Sigmoid colon (tissue), 7 donors: ENCODE results near the gene SEZ6L2. TPM values are rescaled to one million over a fixed set of nuclear protein-coding genes. Genes with fewer than 3 reads are reported as not detected.

Source experiments
- DNase-seq: peaks from one replicate; pipeline ENCODE4 v3.0.0-alpha.2; 2019
- H3K27ac ChIP-seq, 4 donors: fragments of 200-600 bp; sonication (generic); one replicate each; pipeline ENCODE4 v1.5.1; 2016 to 2019; ENCODE audit warnings: mild to moderate bottlenecking in 1 of 4
- H3K27me3 ChIP-seq, 3 donors: fragments of 200-600 bp; sonication (generic); one replicate each; pipeline ENCODE4 v1.5.1; 2019; ENCODE audit warnings: mild to moderate bottlenecking in 1 of 3
- H3K36me3 ChIP-seq, 4 donors: fragments of 200-600 bp; sonication (generic); one replicate each; pipeline ENCODE4 v1.5.1; 2016 to 2019
- H3K4me1 ChIP-seq, 4 donors: fragments of 200-600 bp; sonication (generic); one replicate each; pipeline ENCODE4 v1.5.1; 2017 to 2019
- H3K4me3 ChIP-seq, 4 donors: fragments of 200-600 bp; sonication (generic); one replicate each; pipeline ENCODE4 v1.5.1; 2017 to 2019; ENCODE audit warnings: mild to moderate bottlenecking in 2 of 4, moderate library complexity in 1 of 4
- H3K9me3 ChIP-seq, 4 donors: fragments of 200-600 bp in 3 of 4; sonication (generic) in 3 of 4; one replicate each; pipeline versions ENCODE4 v1.5.1 to v1.6.1; 2013 to 2019
- CTCF ChIP-seq, 4 experiments: fragments of 450-650 bp in 3 of 4; fragments of 200-600 bp in 1 of 4; IDR thresholded peaks; one replicate each; pipeline ENCODE4 v1.5.1; 2016 to 2019; ENCODE audit warnings: antibody characterized with exemption in 4 of 4, mild to moderate bottlenecking in 3 of 4, moderate library complexity in 2 of 4
- EP300 ChIP-seq, 4 donors: sonication (generic); formaldehyde crosslinking; IDR thresholded peaks; one replicate each; pipeline ENCODE4 v1.6.1; 2017; ENCODE audit warnings: antibody characterized with exemption in 4 of 4
- POLR2A ChIP-seq, 2 donors: fragments of 450-650 bp; IDR thresholded peaks; one replicate each; pipeline ENCODE4 v1.6.1; 2016; ENCODE audit warnings: antibody characterized with exemption in 2 of 2, mild to moderate bottlenecking in 2 of 2, moderate library complexity in 2 of 2
- POLR2AphosphoS5 ChIP-seq, 4 donors: sonication (generic); formaldehyde crosslinking; IDR thresholded peaks; one replicate each; pipeline ENCODE4 v1.6.1; 2017; ENCODE audit warnings: antibody characterized with exemption in 4 of 4
- WGBS, 2 donors: extraction: QIAGEN DNeasy Blood & Tissue Kit; methylation state at CpG; one replicate each; pipeline ENCODE4 v1.1.7; 2013; 5-methylcytosine and 5-hydroxymethylcytosine counted together
- intact Hi-C: fragments of 100-400 bp; cut with DNase I; formaldehyde crosslinking; loops from one replicate; pipeline ENCODE4 v1.15.1; 2023
- polyA plus RNA-seq, 3 donors: library from polyadenylated mRNA; stranded (reverse); fragments of 200-250 nt; gene quantifications; one replicate each; pipeline ENCODE4 v1.2.3, GENCODE V29; 2013
- total RNA-seq, 4 donors: library from RNA; depleted of rRNA; stranded (reverse); fragments of >200 nt; gene quantifications; one replicate each; pipeline ENCODE4 v1.1.0, GENCODE V29; 2016
- donor health status: healthy with polysubstance abuse.
- donor health status: Bipolar disorder and iron deficiency.
- donor health status: healthy.

Gene SEZ6L2
- total and polyA plus RNA-seq, 7 donors = 0.60 to 9.1 (median 1.6) TPM

DNA sequence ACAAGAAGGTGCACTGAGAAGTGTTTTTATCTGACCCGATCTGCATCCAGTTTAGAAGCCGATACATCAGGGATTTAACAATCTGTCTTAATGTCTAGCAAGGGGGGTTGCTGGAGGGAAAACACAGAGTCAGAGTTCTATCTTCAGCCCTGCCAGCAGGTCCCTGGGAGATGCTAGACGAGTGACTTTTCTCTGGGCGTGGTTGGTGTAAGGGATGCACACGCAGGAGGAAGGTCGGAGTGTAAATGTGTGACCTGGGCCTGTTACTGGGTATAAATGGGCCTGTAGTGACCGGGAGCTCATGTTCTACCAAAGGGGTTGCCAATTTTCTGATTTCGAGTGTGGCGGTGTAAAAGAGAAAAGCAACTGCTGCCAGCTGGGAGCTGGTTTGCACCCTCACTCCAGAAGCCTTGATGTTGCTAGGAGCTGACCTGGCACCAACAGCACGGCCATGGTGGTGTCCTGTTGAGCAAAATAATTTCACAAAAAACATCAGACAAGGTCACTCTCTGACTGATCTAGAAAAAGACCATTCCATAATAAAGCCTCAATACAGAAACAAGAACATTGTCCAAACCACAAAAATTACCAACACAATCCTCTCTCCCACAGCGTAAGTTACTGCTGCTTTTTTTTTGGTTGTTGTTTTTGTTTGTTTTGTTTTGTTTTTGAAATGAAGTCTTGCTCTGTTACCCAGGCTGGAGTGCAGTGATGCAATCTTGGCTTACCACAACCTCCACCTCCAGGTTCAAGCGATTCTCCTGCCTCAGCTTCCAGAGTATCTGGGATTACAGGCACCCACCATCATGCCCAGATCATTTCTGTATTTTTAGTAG is 27.9 kb upstream of the SEZ6L2 start:
- no peak for DNase-seq
- peak overlapping the region; percentile 85 to 91 (median 86) for H3K27ac ChIP-seq
- TF ChIP-seq POLR2AphosphoS5 (IDR thresholded peaks at IDR 0.05) (no peak), POLR2A (IDR thresholded peaks at IDR 0.05) (no peak), CTCF (IDR thresholded peaks at IDR 0.05) (no peak), EP300 (IDR thresholded peaks at IDR 0.05) (no peak)
- intact Hi-C loops = loop anchor here (2.0 to 5.0 kb wide), 2 partner anchors 34 to 70 kb away; partner anchors contain the start of genes HIRIP3 and INO80E
- 38 to 71% methylated on average over 12 of the region's 12 CpGs for WGBS, 2 donors
- H3K36me3 ChIP-seq = peaks cover 0 to 8% (median 6%) of the 10 kb centered on the region in 4 donors
- peak overlapping the region in 3 of 4 donors; percentile 87 to 99 (median 98) for H3K4me3 ChIP-seq
- H3K27me3 ChIP-seq = no peaks in the 10 kb centered on the region
- peaks cover 0 to 27% (median 22%) of the 10 kb centered on the region in 4 donors for H3K4me1 ChIP-seq
- H3K9me3 ChIP-seq = no peaks in the 10 kb centered on the region

DNA sequence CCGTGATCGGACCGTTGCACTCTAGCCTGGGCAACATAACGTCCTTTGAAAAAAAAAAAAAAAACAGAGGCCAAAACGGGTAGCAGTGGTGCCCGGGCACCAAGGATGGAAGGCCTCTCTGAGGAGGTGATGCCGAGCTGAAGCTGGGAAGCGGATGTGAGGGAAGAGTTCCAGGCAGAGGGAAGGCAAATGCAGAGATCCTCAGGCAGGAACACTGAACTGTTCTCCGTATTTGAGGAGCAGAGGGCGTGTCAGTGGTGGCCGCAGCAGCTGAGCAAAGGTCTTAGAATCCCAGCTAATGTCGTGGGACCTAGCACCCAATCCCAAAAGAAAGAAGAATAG is 27.3 kb upstream of the SEZ6L2 start:
- Histone ChIP-seq H3K36me3 (peaks cover 0 to 14% (median 6%) of the 10 kb centered on the region in 4 donors), H3K27ac (peak overlapping the region; percentile 85 to 91 (median 86)), H3K4me1 (peaks cover 0 to 27% (median 22%) of the 10 kb centered on the region in 4 donors), H3K27me3 (no peaks in the 10 kb centered on the region), H3K4me3 (peak overlapping the region; percentile 66 to 99 (median 92)), H3K9me3 (no peaks in the 10 kb centered on the region)
- TF ChIP-seq POLR2AphosphoS5 (IDR thresholded peaks at IDR 0.05) = no peak
- no peak for TF ChIP-seq POLR2A (IDR thresholded peaks at IDR 0.05)
- no peak for TF ChIP-seq CTCF (IDR thresholded peaks at IDR 0.05)
- TF ChIP-seq EP300 (IDR thresholded peaks at IDR 0.05) = no peak
- intact Hi-C loops = loop anchor here (2.0 to 5.0 kb wide), 2 partner anchors 34 to 71 kb away; partner anchors contain the start of genes HIRIP3 and INO80E
- DNase-seq = peak; percentile 73
- whole genome bisulfite sequencing, 2 donors = 2 to 11% methylated on average over 12 of the region's 12 CpGs

GRCh38 chr16:29925781-29926710 is 26.7 kb upstream of the SEZ6L2 start, which contains the start of gene KCTD13:
Gene KCTD13, minus strand, starts transcription at chr16:29926226. Its CDS starts 193 bp downstream, at chr16:29926033.
- Histone ChIP-seq H3K27me3 (no peaks in the 10 kb centered on the region), H3K9me3 (no peaks in the 10 kb centered on the region), H3K4me1 (peaks cover 0 to 27% (median 22%) of the 10 kb centered on the region in 4 donors), H3K4me3 (peak within 1 kb of the TSS; percentile 66 to 99 (median 92)), H3K27ac (peak within 1 kb of the TSS; percentile 85 to 91 (median 86)), H3K36me3 (peaks cover 0 to 21% (median 8%) of the 10 kb centered on the region in 4 donors)
- WGBS, 2 donors = 0 to 1% methylated on average over 89 of the region's 89 CpGs
- TF ChIP-seq POLR2A (IDR thresholded peaks at IDR 0.05) = peak; percentile 81 to 94
- TF ChIP-seq CTCF (IDR thresholded peaks at IDR 0.05) = no peak
- peak; percentile 91 to 98 (median 94) for TF ChIP-seq POLR2AphosphoS5 (IDR thresholded peaks at IDR 0.05)
- intact Hi-C loops = loop anchor here (2.0 to 5.0 kb wide), 3 partner anchors 25 to 71 kb away; partner anchors contain the start of genes ASPHD1, HIRIP3 and INO80E
- peak; percentile 91 for DNase-seq

GRCh38 chr16:29925105-29925756 is 25.9 kb upstream of the SEZ6L2 start:
- Histone ChIP-seq H3K27me3 (no peaks in the 10 kb centered on the region), H3K36me3 (peaks cover 0 to 29% (median 11%) of the 10 kb centered on the region in 4 donors), H3K4me1 (peaks cover 0 to 27% (median 22%) of the 10 kb centered on the region in 4 donors), H3K9me3 (no peaks in the 10 kb centered on the region), H3K27ac (peak overlapping the region in 3 of 4 donors; percentile 85 to 87 (median 86)), H3K4me3 (peak overlapping the region; percentile 66 to 99 (median 92))
- no peak for TF ChIP-seq POLR2AphosphoS5 (IDR thresholded peaks at IDR 0.05)
- no peak for TF ChIP-seq EP300 (IDR thresholded peaks at IDR 0.05)
- TF ChIP-seq POLR2A (IDR thresholded peaks at IDR 0.05) = no peak
- TF ChIP-seq CTCF (IDR thresholded peaks at IDR 0.05) = no peak
- no peak for DNase-seq
- intact Hi-C loops = loop anchor here (2.0 to 5.0 kb wide), 2 partner anchors 24 to 72 kb away; partner anchors contain the start of genes ASPHD1, HIRIP3 and INO80E
- 2 to 9% methylated on average over 9 of the region's 9 CpGs for WGBS, 2 donors
